ENCODE data around the gene LLCFC1.

Gene LLCFC1

DNA sequence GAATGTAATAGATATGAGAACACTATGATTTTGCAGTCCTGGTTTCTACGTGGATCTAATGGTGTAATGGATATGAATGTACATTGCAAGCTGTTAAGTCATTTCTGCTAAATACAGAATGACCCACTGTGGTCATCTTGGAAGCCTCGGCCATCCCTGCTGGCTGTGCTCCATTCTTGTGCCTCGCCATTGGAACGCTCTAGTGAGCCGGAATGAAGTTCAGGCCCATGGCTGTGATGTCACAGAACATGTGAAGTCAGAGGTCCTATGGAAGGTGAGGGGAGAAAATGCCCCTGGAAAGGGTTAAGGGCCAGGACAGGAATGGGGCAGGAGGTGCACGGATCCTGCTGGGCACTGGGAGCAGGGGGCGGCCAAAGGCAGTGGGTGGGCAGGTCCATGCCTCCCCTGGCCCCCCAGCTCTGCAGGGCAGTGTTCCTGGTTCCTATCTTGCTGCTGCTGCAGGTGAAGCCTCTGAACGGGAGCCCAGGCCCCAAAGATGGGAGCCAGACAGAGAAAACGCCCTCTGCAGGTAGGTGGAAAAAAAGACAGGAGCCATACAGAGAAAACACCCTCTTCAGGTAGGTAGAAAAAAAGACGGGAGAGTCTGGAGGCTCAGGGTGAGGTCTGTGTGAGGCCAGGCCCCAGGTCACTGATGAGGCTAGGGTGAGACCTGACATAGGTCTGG, at the start of gene LLCFC1:
LLCFC1 (plus strand) TSS at position 259 of the 685 bp plus-strand sequence; CDS start at position 397, 138 bp downstream.
- no peak for DNase-seq

DNA sequence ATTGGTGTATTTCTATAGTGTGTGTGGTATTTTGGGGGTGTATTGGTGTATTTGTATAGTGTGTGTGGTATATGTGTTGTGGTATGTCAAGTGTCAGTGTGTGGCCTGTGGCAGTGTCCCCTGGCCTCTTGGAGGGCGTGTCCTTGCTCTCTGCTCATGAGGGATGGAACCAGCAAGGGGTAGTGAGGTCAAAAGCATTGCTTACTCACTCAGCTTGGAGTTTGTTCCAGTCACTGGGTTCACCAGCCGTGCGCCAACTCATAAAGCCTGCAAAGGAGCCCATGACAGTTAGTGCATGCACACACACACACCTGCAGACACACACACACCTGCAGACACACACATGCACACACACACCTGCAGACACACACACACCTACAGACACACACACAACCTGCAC, 49.5 kb upstream of the LLCFC1 start:
- DNase-seq = no peak

DNA sequence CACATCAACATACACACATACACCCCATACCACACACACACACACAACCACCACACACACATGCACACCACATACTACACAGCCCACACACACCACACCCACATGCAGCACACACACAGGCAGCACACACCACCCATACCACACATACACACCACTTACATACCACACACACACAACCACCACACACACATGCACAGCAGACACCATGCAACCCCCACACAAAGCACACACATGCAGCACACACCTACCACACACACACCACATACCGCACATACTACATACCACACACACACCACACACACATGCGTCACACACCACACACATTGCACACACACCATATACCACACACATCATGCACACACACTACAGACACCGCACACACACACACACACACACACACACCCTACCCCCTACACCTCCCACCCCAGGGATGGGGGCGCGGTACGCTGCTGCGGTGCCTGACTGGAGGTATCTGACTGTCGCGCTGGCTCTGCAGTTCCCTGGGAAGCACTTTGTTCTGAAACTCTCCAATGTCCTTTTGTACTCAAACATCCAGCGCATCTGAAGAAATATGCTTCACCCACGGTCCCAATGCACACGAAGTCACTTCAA, 48.3 kb upstream of the LLCFC1 start:
- DNase-seq = no peak

DNA sequence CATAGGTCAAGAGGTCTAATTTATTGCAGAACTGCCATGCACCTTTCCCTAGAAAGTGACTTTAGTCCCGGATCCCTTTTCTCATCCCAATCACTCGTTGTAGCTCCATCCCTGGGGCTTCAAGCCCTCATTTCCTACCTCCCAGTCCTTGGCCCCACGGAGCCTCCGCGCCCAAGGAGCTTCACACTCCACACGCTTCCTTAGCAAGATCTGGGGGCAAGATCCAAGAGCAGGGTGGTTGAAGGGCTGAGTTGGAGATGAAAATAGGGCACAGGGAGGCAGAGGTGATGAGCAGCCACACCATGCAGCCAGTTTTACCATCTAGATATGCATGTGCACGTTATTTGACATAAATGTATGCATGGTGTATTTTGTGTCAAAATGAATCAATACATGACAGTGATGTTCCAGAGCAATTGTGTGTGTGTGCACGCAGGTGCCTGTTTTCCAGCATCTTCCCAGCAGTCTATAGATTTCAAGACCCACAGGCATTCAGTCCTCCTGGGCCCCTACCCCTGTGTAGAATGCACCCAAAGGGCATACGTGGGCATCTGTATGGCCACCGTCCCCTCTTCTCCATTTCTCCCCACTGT, 47.7 kb upstream of the LLCFC1 start:
- DNase-seq = no peak

DNA sequence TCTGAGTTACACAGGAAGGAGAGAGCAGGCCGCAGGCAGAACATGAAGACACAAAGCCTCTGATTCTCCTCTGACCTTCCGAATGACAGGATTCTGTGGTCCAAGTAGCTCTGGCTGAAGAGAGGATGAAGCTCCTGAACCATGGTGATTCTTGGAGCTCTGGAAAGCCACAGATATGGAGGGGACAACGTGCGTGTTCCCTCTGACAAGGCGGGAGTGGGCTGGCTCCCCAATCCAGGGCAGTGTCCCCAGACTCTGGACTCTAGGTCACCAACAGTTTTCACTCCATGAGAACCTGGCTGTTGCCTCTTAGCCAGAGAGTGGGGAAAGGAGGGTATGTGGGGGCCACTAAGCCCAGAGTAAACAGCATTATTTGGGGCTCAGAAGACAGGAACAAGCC, 46.3 kb upstream of the LLCFC1 start:
- DNase-seq = no peak

DNA sequence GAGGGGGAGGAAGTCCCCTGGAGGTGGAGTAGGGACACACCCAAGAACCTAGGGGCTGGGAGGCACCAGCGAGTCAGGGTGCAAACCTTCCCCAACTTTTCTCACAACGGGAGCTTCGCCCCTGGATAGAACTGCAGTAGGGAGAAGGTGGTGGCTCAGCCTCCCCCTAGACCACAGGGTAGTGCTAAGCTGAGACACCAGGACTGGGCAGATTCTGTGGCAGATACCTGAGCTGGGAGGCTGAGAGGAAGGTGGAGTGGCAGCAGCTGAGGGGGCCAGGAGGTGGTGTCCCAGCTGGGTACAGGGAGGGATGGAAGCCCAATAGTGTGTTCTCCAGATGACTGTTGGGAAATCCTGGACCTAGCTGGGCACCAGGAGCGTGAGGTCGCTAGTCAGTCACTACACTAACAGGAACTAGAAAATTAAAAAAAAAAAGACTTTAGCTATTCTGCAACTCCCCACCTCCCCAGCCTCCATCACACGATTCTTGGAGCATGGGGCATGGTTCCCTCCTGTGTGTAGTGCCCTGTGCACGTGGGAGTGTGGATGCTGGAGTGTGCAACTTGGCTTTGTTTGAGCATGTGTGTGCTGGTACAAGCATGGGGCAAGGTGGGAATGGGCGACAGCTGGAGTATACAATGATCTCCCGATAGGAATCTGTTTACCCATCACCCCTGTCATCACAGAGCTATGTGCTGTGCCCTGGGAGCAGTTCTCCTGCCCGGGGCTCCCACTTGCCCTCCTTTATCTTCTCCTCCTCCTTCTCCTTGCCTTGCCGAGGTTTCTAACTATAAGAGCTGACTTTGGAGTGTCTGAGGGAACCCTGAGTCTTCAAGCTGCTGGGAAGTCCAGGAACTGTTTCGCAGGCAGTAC, 44.9 kb upstream of the LLCFC1 start:
- no peak for DNase-seq

DNA sequence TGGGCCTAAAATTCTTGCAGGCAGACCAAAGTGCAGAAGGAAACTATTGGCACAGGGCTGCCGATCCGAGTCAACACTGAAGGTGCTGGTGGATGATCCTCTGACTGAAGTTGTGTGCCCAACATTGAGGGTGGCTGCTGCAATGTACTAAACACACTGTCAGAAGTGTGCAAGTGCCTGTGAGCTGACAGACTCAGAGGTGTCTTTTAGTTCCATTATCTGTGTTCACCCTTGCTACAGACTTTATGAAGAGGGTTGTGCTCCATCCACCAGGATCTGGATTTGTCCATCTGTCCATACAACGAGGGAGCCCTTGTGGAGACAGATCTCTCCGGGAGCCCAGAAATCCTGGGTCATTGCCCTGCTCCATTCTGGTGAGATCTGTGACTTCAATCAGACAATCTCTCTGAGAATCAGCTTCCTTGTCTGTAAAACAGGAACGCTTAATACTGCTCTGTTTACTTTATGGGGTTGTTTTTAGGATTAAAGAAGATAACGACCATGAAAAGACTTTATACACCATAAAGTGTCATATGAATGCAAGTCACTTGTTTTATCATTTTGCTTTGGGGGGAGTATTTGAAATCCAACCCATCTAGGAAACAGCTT, 44.2 kb upstream of the LLCFC1 start:
- DNase-seq = no peak

DNA sequence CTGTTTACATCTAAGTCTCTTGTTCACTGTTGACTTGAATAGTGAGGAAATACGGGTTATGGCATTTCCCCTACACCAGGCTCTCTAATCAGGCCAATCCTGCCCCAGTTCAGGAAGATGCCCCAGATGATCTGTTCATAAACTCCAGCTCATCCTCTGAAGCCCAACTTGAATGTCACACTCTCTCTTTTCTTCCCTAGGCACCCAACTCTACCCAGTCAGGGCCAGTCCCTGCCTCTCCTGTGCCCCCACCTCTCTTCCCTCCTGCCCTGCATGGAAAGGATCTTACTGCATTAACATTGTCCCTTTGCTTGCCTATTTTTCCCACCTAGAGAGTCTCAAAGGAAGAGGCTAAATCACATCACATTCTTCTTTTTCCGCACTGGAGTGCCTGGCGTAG, 43.1 kb upstream of the LLCFC1 start:
- no peak for DNase-seq

DNA sequence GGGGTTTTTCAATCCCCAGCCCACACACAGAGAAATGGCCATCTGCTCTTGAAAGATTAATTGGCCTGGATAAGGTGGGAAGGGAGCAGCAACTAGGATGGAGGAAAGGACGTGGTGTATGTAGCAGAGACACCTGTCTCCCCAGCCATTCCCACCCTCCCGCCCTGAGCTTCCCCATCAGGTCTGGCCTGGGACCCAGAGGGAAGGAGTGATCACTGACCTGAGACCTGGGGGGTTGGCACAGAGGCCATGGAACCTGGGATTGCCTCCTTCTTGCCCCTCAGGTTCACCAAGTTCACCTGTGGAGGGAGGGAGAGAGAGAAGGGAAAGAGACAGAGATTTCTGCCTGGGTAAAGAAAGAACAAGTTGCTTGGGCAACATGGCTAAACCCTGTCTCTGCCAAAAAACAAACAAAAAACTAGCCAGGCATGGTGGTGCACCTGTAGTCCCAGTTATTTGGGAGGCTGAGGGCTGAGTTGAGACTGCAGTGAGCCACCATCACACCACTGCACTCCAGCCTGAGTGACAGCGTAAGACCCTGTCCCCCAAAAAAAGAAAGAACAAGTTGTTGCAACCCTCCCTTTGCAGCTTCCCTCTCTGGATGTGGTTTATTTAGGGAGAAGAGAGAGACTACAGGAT, 42.4 kb upstream of the LLCFC1 start:
- no peak for DNase-seq

DNA sequence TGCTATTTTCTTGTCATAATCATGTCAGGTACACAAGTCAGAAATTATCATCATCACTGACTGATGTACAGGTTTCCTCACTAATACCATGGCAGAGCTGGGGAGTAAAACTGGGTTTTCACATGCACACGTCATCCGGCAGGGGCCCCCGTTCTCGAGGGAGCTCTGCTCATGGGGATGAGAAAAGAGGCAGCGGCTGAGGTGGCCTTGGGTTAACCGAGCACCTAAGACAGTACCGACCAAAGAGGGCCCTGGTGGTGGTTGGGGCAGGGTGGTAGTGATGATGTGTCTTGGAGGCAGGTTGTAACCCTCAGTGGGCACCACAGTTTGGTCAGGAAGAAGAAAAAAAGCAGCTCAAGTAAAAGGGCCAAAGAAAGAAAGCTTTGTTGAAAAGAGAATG, 41.6 kb upstream of the LLCFC1 start:
- no peak for DNase-seq

DNA sequence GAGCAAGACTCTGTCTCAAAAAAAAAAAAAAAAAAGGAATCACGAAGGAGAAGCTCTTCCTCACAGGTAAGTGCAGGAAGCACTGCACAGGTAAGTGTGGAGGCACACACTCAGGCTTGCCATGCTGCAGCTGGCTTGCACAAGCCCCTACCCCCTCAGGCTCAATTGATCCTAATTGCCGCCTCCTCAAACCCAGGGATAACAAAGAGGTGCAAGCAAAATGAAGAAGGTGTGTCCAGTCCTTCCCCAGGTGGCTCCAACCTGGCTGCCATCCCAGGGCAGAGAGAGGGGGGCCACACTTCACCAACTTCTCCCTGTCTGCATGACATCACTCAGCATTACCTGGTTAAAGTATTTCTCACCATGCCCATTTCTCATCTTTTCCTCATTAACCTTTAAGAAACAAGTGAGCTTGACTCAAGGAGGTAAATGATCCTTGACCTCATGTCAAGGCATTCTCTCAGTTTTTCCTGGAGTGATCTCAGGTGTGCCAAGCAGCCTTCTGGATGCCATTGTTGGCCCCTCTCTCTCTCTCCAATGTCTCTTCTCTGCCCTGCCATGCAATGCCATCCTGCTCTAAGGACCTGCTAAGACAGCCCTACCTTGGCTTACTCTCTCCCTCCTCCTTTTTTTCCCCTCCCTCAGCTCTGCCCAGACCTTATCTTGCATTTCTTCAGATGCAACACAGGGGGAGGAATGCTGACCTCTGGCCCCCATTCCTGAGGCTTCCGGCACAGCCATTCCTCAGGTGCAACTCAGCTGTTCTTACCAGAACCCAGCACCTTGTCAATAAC, 40.7 kb upstream of the LLCFC1 start:
- no peak for DNase-seq

DNA sequence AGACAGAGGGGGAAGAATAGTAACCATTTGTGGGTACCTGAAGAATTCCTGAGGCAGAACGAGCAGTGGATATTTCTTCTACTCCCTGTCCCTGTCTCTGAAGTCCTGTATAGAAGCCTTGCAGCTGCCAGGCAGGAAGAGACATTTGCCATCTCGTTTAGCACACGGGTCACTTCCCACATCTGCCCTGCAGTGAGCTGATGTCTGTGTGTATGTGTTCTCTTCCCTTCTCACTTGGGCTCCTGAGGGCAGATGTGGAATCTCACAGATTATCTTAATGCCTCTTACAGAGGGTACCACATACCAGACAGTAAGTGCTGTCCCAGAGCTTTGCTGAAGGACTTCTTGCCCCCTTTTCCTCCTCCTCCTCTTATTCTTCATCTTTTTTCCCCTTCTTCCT, 39.6 kb upstream of the LLCFC1 start:
- no peak for DNase-seq

DNA sequence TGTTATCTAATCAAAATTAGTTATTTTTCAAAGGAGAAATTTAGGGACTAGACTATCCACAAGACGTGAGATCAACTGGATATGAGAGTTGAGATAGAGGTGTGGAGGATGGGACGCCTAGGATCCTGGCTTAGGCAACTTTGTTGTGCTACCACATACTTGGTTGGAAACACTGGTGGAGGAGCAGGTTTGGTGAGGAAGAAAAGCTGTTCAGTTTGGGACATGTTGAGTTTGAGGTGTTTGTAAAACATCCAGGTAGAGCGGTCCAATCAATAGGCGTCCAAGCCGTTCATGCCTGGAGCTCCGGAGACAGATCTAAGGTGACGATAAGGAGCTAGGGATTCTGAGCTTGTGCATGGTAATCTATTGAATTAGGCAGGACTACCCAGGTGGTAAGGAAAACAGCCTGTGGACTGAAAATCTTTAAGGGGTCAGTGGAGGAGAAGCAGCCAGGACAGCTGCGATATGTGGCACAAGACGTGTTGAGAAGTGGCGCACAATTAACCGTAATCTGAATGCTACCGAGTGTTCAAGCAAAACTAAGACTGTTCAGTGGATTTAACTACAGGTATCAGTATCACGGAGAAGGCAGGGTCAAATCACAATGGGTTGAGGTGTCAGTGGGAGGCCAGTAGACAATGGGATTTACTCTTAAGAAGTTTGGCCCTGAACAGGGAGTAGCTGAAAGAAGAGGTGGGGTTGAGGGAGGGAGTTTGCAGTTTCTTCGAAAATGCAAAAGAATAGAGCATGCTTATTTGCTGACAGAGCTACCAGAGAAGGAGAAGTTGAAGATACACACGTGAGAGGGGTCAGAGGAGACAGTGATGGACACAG, 37.6 kb upstream of the LLCFC1 start:
- DNase-seq = no peak

DNA sequence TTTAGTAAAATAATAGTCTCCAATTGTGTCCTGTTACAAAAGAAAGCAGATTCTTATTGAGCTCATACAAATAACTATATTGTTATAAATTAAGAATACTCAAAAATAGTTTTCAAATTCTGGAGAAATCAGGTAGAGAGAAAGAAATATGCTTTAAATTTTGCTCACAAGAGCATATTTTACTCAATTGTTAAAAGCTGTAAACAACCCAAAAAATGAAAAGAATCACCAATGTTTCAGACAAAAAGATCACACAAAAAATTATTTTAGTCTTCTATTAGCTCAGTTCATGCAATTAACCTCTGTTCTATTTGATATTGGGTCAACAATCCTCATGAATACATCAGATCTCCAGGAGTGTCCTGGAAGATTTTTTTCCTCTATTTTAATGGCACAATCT, 35.2 kb upstream of the LLCFC1 start:
- DNase-seq = no peak

DNA sequence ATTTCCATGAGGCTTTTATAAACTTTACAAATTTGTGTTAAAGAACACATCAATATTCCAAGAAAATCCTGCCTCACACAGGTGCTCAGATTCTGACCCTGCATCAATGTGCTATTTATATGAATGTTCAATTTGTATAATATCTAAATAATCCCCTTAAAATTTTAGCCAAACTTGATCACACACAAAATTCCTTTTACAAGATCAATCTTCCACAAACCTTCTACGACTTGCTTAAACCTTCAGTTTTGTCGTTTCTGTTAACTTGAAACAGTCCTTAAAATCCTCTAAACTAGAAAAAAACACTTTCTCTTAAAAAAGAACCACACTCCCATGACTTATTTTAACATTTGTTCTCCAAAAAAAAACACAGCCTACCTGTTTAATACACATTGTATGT, 33.5 kb upstream of the LLCFC1 start:
- DNase-seq = no peak

DNA sequence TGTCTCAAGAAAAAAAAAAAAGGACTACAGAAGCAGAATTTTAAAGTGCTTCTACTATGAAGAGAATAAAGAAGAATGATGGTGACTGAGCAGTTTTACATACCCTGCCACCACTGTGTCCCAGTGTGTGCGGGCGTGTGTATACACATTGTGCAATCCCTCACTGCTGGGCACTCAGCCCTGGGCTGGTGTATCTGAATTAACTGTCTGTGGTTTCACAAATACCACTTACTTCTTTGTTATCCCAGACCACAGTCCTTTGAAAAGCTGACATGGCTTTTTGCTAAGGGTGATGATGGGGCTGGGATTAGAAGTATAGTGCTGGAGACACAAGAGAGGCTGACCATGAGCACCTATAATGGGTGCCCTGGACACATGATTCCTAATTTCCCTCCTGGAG, 32.6 kb upstream of the LLCFC1 start:
- DNase-seq = no peak

DNA sequence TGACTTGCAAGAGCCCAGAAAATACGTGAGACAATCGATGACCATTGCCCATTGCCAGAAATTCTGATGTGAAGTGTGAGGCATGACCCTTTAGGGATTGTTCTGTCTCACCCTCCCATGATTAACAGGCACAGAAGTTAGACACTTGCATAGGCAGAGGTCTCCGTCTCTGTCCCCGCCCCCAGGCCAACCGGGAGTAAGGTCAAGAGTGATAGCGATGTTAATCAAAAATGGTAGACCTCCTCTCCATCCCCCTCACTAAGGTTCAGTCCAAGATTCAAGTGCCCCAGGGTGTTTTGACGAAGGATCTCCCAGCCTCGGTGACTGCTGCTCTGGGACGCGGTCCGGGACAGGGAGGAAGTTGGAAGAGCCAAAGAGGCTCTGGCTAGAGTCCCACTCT, 31.0 kb upstream of the LLCFC1 start:
- DNase-seq = no peak

DNA sequence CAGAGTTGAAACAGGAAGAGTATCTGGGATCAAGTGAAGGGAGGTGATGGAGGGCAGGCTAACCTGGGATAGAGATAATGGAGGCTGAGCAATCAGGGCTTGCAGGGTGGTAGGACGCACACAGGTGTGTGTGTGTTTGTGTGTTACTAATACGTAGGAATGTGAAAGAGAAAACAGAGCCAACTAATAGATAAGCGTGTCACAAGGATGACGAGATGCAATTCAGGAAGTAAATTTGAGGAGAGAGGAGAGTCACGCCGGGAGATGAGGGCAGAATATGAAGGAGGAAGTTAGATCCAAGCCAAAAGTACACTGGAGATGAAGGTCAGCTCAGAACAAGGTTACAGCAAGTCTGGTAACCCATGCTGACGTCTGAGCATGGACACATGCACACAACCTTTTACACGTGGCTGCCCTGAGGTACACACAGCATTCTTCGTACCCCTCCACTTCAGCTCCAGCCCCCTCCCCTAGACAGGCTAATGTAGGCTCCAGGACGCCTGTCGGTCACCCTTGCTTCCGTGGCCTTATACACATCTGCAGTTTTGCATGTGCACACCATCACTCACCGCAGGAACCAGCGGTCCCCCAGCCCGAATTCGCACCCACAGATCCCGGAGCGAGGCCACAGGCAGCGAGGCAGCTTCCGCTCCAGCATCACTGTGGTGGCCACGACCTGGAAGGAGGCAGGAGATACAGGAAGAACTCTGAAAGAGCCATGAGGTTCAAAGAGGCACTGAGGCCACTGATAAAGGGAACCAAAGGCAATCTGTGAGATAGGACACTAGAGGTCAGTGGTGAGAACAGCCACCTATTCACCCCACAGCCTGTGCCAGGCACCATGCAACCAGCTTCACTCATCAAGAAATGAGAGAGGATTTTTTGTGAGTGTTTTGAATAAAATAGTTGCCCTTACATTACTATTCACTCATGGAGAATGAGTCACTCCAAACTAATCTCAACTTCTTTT, 30.1 kb upstream of the LLCFC1 start:
- no peak for DNase-seq

DNA sequence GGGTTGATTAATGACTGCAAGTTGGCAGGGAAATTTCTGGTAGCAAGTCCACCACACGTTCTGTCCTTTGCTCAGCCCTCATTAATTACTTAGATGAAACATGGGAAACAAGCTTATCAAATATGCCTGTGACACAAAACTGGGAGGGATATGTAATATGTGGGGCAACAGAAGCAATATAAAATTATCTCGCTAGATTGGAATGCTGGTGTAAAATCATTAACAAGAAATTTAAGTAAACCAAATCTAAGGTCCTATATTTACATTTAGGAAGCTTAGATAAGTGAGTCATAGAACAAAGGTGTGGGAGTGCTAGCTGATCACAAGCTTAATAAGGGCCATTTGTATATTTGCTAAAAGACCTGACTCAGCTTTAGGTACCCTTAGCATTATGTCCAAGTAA, 29.3 kb upstream of the LLCFC1 start:
- no peak for DNase-seq

DNA sequence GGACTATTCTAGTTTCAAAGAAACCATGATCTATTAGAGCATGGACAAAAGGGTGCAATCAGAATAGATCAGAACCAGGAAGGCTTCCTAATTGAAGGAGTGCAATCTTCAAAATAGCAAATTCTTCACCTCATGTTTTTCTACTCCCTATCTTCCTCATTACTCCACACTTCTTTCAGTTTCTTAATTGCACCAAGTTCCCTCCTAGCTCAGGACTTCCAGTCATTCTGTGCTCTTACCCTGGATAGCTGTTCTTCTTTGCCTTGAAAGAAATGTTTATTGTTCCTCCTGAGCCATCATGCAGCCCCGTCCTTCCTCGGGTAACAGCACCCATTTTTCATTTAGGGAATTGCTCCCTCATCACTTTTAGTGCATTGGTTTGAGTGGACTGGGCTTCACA, 28.8 kb upstream of the LLCFC1 start:
- DNase-seq = no peak
